Astrocyte (in vitro differentiated cells and primary cell): ENCODE data around the gene AIFM1. TPM values are rescaled to one million over a fixed set of nuclear protein-coding genes. Genes with fewer than 3 reads are reported as not detected.
A peak's percentile ranks its signal among the peaks of the same experiment; 100 is the strongest.

Source experiments
- DNase-seq: peaks from one replicate; pipeline ENCODE4 v3.0.0-alpha.2; 2010; ENCODE audit warnings: low read depth
- FAIRE-seq: peaks from 2 replicates; lab custom pipeline; 2011; peaks lifted over from hg19 to GRCh38; lab: Jason Lieb, UNC
- H2AFZ ChIP-seq: 2 replicates; pipeline ENCODE4 v1.6.0; 2012; ENCODE audit warnings: low read depth, low read length, inconsistent platforms
- H3K27ac ChIP-seq: 2 replicates; pipeline ENCODE4 v1.5.1; 2011; ENCODE audit warnings: low read depth, low read length, inconsistent platforms
- H3K27me3 ChIP-seq: 2 replicates; pipeline ENCODE4 v1.6.0; 2011; ENCODE audit warnings: low read length, inconsistent platforms; ENCODE audit not compliant: insufficient read depth
- H3K36me3 ChIP-seq: 2 replicates; pipeline ENCODE4 v1.5.1; 2011; ENCODE audit warnings: low read length, inconsistent platforms; ENCODE audit not compliant: insufficient read depth
- H3K4me1 ChIP-seq: 2 replicates; pipeline ENCODE4 v1.5.1; 2011; ENCODE audit warnings: low read length, inconsistent platforms; ENCODE audit not compliant: insufficient read depth
- H3K4me2 ChIP-seq: 2 replicates; pipeline ENCODE4 v1.6.0; 2012; ENCODE audit warnings: low read length, inconsistent platforms
- H3K4me3 ChIP-seq: 2 replicates; pipeline ENCODE4 v1.5.1; 2011; ENCODE audit warnings: low read depth, mild to moderate bottlenecking, low read length, inconsistent platforms; ENCODE audit not compliant: insufficient read depth
- H3K79me2 ChIP-seq: 2 replicates; pipeline ENCODE4 v1.6.0; 2012; ENCODE audit warnings: mild to moderate bottlenecking, low read length, inconsistent platforms; ENCODE audit not compliant: insufficient read depth
- H3K9ac ChIP-seq: 2 replicates; pipeline ENCODE4 v1.6.0; 2012; ENCODE audit warnings: mild to moderate bottlenecking, low read length, inconsistent platforms
- H3K9me3 ChIP-seq: 2 replicates; pipeline ENCODE4 v1.5.1; 2012; ENCODE audit warnings: low read depth, mild to moderate bottlenecking, low read length, inconsistent platforms; ENCODE audit not compliant: insufficient read depth
- H4K20me1 ChIP-seq: 2 replicates; pipeline ENCODE4 v1.6.0; 2012; ENCODE audit warnings: low read length, inconsistent platforms; ENCODE audit not compliant: insufficient read depth
- H3K27ac Mint-ChIP-seq: one replicate; pipeline ENCODE4 v1.8.0; 2021; ENCODE audit warnings: mild to moderate bottlenecking, mixed read lengths; ENCODE audit not compliant: unreplicated experiment
- H3K27me3 Mint-ChIP-seq: one replicate; pipeline ENCODE4 v1.8.0; 2021; ENCODE audit warnings: low read depth, mixed read lengths; ENCODE audit not compliant: unreplicated experiment
- H3K36me3 Mint-ChIP-seq: one replicate; pipeline ENCODE4 v1.8.0; 2021; ENCODE audit warnings: low read depth, mixed read lengths; ENCODE audit not compliant: unreplicated experiment
- H3K4me1 Mint-ChIP-seq: one replicate; pipeline ENCODE4 v1.8.0; 2021; ENCODE audit warnings: low read depth, mixed read lengths; ENCODE audit not compliant: unreplicated experiment
- H3K4me3 Mint-ChIP-seq: one replicate; pipeline ENCODE4 v1.8.0; 2021; ENCODE audit warnings: mild to moderate bottlenecking, moderate library complexity, mixed read lengths; ENCODE audit not compliant: unreplicated experiment
- H3K9me3 Mint-ChIP-seq: one replicate; pipeline ENCODE4 v1.8.0; 2021; ENCODE audit warnings: mild to moderate bottlenecking, mixed read lengths; ENCODE audit not compliant: unreplicated experiment
- EZH2 ChIP-seq: IDR thresholded peaks from 2 replicates; pipeline ENCODE4 v1.6.1; 2012; ENCODE audit warnings: mild to moderate bottlenecking, low read length, inconsistent platforms; ENCODE audit not compliant: insufficient read depth
- total RNA-seq: library from RNA; stranded (reverse); gene quantifications from 2 replicates; pipeline ENCODE4 v1.2.1, GENCODE V29; 2021
- TF ChIP-seq, protein P1 (sequence below): IDR thresholded peaks from 2 replicates; pipeline ENCODE4 v1.5.1; 2011; ENCODE audit warnings: low read depth, mild to moderate bottlenecking, inconsistent platforms, low read length, moderate library complexity; ENCODE audit not compliant: insufficient read depth

AIFM1 gene
- total RNA-seq, 1 donor from 2014 or later: 38.1 TPM

DNA sequence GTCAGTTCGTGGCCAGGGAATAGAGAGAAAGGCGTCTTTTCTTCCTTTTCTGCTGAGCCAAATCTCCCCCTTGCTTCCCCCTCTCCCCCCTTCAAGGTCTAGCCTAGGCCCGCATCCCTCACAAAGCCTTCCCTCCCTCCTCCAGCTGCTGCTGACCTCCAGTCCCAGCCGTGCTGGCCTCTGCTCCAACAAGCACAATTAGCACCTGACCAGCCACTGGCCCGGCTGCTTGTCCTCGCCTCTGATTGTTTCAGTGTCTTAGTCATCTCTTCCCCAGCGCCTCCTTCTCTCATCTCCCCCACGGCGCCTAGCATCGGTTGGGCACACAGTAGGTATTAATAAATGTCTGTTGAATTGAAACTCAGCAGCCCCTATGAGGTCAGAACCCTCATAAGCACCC lies 59.6 kb downstream of the AIFM1 start:
- Mint-ChIP-seq H3K27me3 (no peaks in the 10 kb centered on the region), H3K4me1 (peaks cover 8% of the 10 kb centered on the region), H3K27ac (peak overlapping the region; percentile 47), H3K9me3 (no peaks in the 10 kb centered on the region), H3K36me3 (no peaks in the 10 kb centered on the region), H3K4me3 (no peak overlapping the region)
- Histone ChIP-seq H3K79me2 (peaks cover 84% of the 10 kb centered on the region), H4K20me1 (peaks cover 63% of the 10 kb centered on the region), H3K9ac (no peak overlapping the region), H3K9me3 (no peaks in the 10 kb centered on the region), H3K4me2 (peak overlapping the region; percentile 39), H3K27ac (no peak overlapping the region), H3K4me1 (peaks cover 16% of the 10 kb centered on the region), H3K27me3 (no peaks in the 10 kb centered on the region), H2AFZ (no peak overlapping the region), H3K4me3 (no peak overlapping the region), H3K36me3 (no peaks in the 10 kb centered on the region)
- FAIRE-seq: no peak
- TF ChIP-seq, protein P1, sequence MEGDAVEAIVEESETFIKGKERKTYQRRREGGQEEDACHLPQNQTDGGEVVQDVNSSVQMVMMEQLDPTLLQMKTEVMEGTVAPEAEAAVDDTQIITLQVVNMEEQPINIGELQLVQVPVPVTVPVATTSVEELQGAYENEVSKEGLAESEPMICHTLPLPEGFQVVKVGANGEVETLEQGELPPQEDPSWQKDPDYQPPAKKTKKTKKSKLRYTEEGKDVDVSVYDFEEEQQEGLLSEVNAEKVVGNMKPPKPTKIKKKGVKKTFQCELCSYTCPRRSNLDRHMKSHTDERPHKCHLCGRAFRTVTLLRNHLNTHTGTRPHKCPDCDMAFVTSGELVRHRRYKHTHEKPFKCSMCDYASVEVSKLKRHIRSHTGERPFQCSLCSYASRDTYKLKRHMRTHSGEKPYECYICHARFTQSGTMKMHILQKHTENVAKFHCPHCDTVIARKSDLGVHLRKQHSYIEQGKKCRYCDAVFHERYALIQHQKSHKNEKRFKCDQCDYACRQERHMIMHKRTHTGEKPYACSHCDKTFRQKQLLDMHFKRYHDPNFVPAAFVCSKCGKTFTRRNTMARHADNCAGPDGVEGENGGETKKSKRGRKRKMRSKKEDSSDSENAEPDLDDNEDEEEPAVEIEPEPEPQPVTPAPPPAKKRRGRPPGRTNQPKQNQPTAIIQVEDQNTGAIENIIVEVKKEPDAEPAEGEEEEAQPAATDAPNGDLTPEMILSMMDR: no peak
- TF ChIP-seq EZH2: no peak
- DNase-seq: no peak

DNA sequence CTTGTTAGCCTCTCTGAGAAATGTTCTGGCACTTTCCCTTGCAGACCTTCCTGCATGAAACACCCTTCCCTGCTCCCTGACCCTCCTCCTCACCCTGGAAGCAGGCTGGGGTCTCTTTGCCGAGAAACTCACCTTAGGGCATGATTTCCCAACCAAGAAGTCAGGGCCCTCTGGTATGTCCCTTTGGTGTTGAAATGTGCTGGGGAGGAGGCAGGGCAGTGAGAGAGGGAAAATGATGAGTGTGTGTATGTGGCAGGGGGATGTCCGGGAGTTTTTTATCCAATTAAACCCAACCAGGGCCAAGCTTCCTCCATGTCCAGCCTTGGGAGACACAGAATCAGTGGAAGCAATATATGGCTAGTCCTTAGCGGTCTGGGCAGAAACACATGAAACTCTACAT lies 60.4 kb downstream of the AIFM1 start:
- H3K79me2 ChIP-seq: peaks cover 92% of the 10 kb centered on the region
- Mint-ChIP-seq H3K27me3 (no peaks in the 10 kb centered on the region), H3K4me1 (peaks cover 8% of the 10 kb centered on the region), H3K9me3 (no peaks in the 10 kb centered on the region), H3K4me3 (no peak overlapping the region), H3K27ac (no peak overlapping the region), H3K36me3 (no peaks in the 10 kb centered on the region)
- no peaks in the 10 kb centered on the region for H3K9me3 ChIP-seq
- H3K4me2 ChIP-seq: no peak overlapping the region
- no peaks in the 10 kb centered on the region for H3K36me3 ChIP-seq
- no peak overlapping the region for H3K27ac ChIP-seq
- no peak overlapping the region for H3K4me3 ChIP-seq
- no peak overlapping the region for H2AFZ ChIP-seq
- no peak for FAIRE-seq
- no peak for DNase-seq
- H3K4me1 ChIP-seq: peaks cover 16% of the 10 kb centered on the region
- H3K27me3 ChIP-seq: no peaks in the 10 kb centered on the region
- peaks cover 71% of the 10 kb centered on the region for H4K20me1 ChIP-seq
- TF ChIP-seq, protein P1: no peak
- H3K9ac ChIP-seq: no peak overlapping the region

DNA sequence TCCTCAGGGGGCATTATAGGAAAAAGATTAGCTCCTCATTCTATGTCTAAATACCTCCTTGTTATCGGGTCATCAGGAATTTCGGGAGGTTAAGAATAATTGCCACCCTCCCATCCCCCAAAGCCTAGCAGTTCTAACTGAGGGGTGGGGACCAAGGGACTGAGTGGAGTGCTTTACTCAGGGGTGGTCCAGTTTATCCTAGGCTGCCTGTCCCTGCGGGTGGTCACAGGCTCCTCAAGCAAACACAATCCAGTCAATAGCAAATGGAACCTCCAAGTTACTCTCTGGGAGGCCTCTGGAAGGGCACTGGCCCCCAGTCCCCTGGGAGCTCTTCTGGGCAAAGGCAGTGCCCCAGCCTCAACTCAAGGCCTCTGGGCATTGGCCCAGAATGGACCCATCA lies 62.0 kb downstream of the AIFM1 start:
- H3K4me1 Mint-ChIP-seq: peaks cover 8% of the 10 kb centered on the region
- H3K4me1 ChIP-seq: peaks cover 8% of the 10 kb centered on the region
- FAIRE-seq: no peak

More for the DNA sequence above, 62.0 kb downstream of the AIFM1 start:
- Histone ChIP-seq H2AFZ (no peak overlapping the region), H3K9ac (no peak overlapping the region), H3K9me3 (no peaks in the 10 kb centered on the region), H3K27me3 (no peaks in the 10 kb centered on the region), H3K36me3 (no peaks in the 10 kb centered on the region), H3K4me2 (no peak overlapping the region), H4K20me1 (peaks cover 68% of the 10 kb centered on the region), H3K27ac (no peak overlapping the region), H3K4me3 (no peak overlapping the region), H3K79me2 (peaks cover 86% of the 10 kb centered on the region)
- Mint-ChIP-seq H3K27ac (no peak overlapping the region), H3K9me3 (no peaks in the 10 kb centered on the region), H3K36me3 (no peaks in the 10 kb centered on the region), H3K4me3 (no peak overlapping the region), H3K27me3 (no peaks in the 10 kb centered on the region)
- no peak for DNase-seq
- no peak for TF ChIP-seq EZH2
- TF ChIP-seq, protein P1: no peak
